Thoracic aorta (tissue), 2 donors: ENCODE results near the gene CAP2. TPM values are rescaled to one million over a fixed set of nuclear protein-coding genes. Genes with fewer than 3 reads are reported as not detected.
"Not testable (repeated sequence)": the region's sequence is repeated elsewhere in the genome, so short reads cannot be mapped to it uniquely, and the experiment has no call there.

ENCODE experiments used
- ATAC-seq: fragments of 150-250 bp; one replicate; pipeline ENCODE4 v1.8.0; 2017; ENCODE audit warnings: low read depth; ENCODE audit not compliant: insufficient number of reproducible peaks, low FRiP score
- DNase-seq: peaks from one replicate; pipeline ENCODE4 v3.0.0-alpha.2; 2020; ENCODE audit warnings: low spot score
- H3K27ac ChIP-seq, 2 donors: fragments of 200-600 bp; sonication (generic); 1 replicate in 1 of 2; 2 replicates in 1 of 2; pipeline ENCODE4 v1.5.1; 2016; ENCODE audit warnings: mild to moderate bottlenecking in 2 of 2, moderate library complexity in 2 of 2
- H3K27me3 ChIP-seq: fragments of 200-600 bp; sonication (generic); replicated peaks from 2 replicates; pipeline ENCODE4 v1.6.0; 2016; ENCODE audit warnings: mild to moderate bottlenecking; ENCODE audit not compliant: insufficient read depth
- H3K36me3 ChIP-seq: fragments of 200-600 bp; sonication (generic); one replicate; pipeline ENCODE4 v1.5.1; 2016
- H3K4me1 ChIP-seq, 2 donors: fragments of 200-600 bp; sonication (generic); 1 replicate in 1 of 2; 2 replicates in 1 of 2; pipeline versions ENCODE4 v1.5.1 to v1.6.0; 2016; ENCODE audit warnings: low read depth in 2 of 2, mild to moderate bottlenecking in 1 of 2; ENCODE audit not compliant: control insufficient read depth in 1 of 2
- H3K4me3 ChIP-seq: fragments of 200-600 bp; sonication (generic); 2 replicates; pipeline ENCODE4 v1.5.1; 2016; ENCODE audit warnings: mild to moderate bottlenecking
- H3K9me3 ChIP-seq: fragments of 200-600 bp; sonication (generic); 2 replicates; pipeline ENCODE4 v1.5.1; 2016
- CTCF ChIP-seq: fragments of 200-600 bp; sonication (generic); IDR thresholded peaks from one replicate; pipeline ENCODE4 v1.5.1; 2019; ENCODE audit warnings: antibody characterized with exemption
- total RNA-seq, 2 donors: library from RNA; depleted of rRNA; stranded (reverse); fragments of >200 nt; gene quantifications; one replicate each; pipeline versions ENCODE4 v1.1.0 to v1.2.3, GENCODE V29; 2016

The CAP2 gene
- total RNA-seq, 2 donors from 2014 or later: 20.6 to 20.8 TPM

DNA sequence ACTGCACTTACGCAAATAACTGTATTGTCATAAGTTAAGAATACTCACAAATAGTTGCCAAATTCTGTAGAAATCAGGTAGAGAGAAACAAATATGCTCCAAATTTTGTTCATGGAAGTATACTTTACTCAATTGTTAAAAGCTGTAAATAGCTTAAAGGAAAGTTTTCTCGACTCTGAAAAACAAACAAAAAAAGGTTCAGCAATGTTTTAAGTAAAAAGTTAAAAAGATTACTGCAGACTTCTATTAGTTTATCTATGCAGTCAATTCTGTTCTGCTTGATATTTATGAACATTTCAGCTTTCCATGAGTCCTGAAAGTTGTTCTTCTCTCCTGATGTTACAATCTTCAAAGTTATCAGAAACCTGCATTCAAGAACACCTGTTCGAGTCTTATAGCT lies 169.2 kb downstream of the CAP2 start:
- ATAC-seq (no peak), DNase-seq (no peak)
- Histone ChIP-seq H3K27me3 (no peaks in the 10 kb centered on the region), H3K36me3 (no peaks in the 10 kb centered on the region), H3K9me3 (no peaks in the 10 kb centered on the region), H3K4me3 (no peak overlapping the region), H3K27ac (no peak overlapping the region), H3K4me1 (peaks cover 4 to 13% of the 10 kb centered on the region in 2 donors)
- no peak for TF ChIP-seq CTCF

GRCh38 chr6:17565399-17565798 lies 172.0 kb downstream of the CAP2 start:
- Histone ChIP-seq H3K36me3 (no peaks in the 10 kb centered on the region), H3K9me3 (no peaks in the 10 kb centered on the region), H3K27me3 (no peaks in the 10 kb centered on the region), H3K27ac (no peak overlapping the region), H3K4me1 (peaks cover 4 to 13% of the 10 kb centered on the region in 2 donors), H3K4me3 (no peak overlapping the region)
- DNase-seq: no peak
- no peak for TF ChIP-seq CTCF
- ATAC-seq: no peak

- H3K36me3 ChIP-seq: no peaks in the 10 kb centered on the region
- peaks cover 4% of the 10 kb centered on the region for H3K9me3 ChIP-seq
- ATAC-seq (peak; percentile 83), DNase-seq (no peak)
- no peaks in the 10 kb centered on the region for H3K27me3 ChIP-seq
- H3K4me1 ChIP-seq: no peaks in the 10 kb centered on the region
- no peak overlapping the region for H3K4me3 ChIP-seq
- no peak overlapping the region for H3K27ac ChIP-seq
- TF ChIP-seq CTCF: no peak
Observed at GRCh38 chr6:17574866-17575560, 181.6 kb downstream of the CAP2 start.

- ATAC-seq (no peak), DNase-seq (no peak)
- Histone ChIP-seq H3K27me3 (no peaks in the 10 kb centered on the region), H3K4me1 (no peaks in the 10 kb centered on the region), H3K4me3 (no peak overlapping the region), H3K9me3 (peaks cover 4% of the 10 kb centered on the region), H3K27ac (no peak overlapping the region), H3K36me3 (no peaks in the 10 kb centered on the region)
- no peak for TF ChIP-seq CTCF
Observed at GRCh38 chr6:17577059-17577458, 183.7 kb downstream of the CAP2 start.

DNA sequence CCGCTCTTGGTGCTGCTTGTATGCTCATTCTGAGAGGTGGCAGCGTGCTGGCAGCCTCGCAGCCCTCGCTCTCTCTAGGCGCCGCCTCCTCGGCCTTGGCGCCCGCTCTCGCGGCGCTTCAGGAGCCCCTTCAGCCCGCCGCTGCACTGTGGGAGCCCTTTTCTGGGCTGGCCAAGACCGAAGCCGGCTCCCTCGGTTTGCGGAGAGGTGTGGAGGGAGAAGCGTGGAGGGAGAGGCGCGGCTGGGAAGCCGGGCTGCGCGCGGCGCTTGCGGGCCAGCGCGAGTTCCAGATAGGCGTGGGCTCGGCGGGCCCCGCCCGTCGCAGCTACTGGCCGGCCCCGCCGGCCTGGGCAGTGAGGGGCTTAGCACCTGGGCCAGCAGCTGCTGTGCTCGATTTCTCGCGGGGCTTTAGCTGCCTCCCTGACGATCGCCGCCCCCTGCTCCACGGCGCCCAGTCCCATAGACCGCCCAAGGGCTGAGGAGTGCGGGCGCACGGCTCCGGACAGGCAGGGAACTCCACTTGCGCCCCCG lies 187.2 kb downstream of the CAP2 start:
- no peak for DNase-seq
- Histone ChIP-seq H3K4me1 (peaks cover 4 to 10% of the 10 kb centered on the region in 2 donors), H3K27me3 (no peaks in the 10 kb centered on the region), H3K9me3 (peaks cover 4% of the 10 kb centered on the region), H3K27ac (peak overlapping the region in 1 of 2 donors; percentile 66), H3K4me3 (peak overlapping the region; percentile 91), H3K36me3 (no peaks in the 10 kb centered on the region)
- TF ChIP-seq CTCF: no peak
- ATAC-seq: no peak

GRCh38 chr6:17581282-17581681 lies 187.9 kb downstream of the CAP2 start:
- not testable (repeated sequence) for DNase-seq, H3K9me3 ChIP-seq, H3K4me3 ChIP-seq, ATAC-seq, H3K27ac ChIP-seq, H3K36me3 ChIP-seq, H3K27me3 ChIP-seq
- peaks cover 4 to 10% of the 10 kb centered on the region in 2 donors for H3K4me1 ChIP-seq
